ENCODE data around the gene KDM5A. TPM values are rescaled to one million over a fixed set of nuclear protein-coding genes. Genes with fewer than 3 reads are reported as not detected.

The KDM5A gene
- total and polyA plus RNA-seq, 5 experiments from 2014 or later, result 43.6 to 126 (median 60.1) TPM

- Mint-ChIP-seq H3K27ac (peak overlapping the region in 3 of 10 donors; percentile 6 to 87 (median 40)), H3K9me3 (no peaks in the 10 kb centered on the region), H3K4me3 (no peak overlapping the region), H3K27me3 (no peaks in the 10 kb centered on the region), H3K36me3 (peaks cover 21 to 89% (median 42%) of the 10 kb centered on the region in 3 donors), H3K4me1 (peaks cover 12 to 22% (median 18%) of the 10 kb centered on the region in 4 donors)
- ATAC-seq (no peak), DNase-seq (no peak)
- POLR2A ChIA-PET, result interaction anchor here (0.6 kb wide), 1 partner anchor 1882 kb away, joined by 10 read pairs; no protein-coding TSS in a partner anchor
Observed at GRCh38 chr12:293199-293598, 95.9 kb downstream of the KDM5A start.

GRCh38 chr12:292186-292585 is 96.9 kb downstream of the KDM5A start:
- peaks cover 22 to 90% (median 48%) of the 10 kb centered on the region in 3 donors for H3K36me3 Mint-ChIP-seq
- DNase-seq (no peak), ATAC-seq (no peak)
- H3K9me3 Mint-ChIP-seq, result no peaks in the 10 kb centered on the region
- peak overlapping the region in 3 of 10 donors; percentile 3 to 29 (median 21) for H3K27ac Mint-ChIP-seq
- no peak overlapping the region for H3K4me3 Mint-ChIP-seq
- POLR2A ChIA-PET, result no interaction called here
- H3K27me3 Mint-ChIP-seq, result no peaks in the 10 kb centered on the region
- H3K4me1 Mint-ChIP-seq, result peaks cover 20 to 28% (median 21%) of the 10 kb centered on the region in 4 donors

- POLR2A ChIA-PET, result no interaction called here
Observed at GRCh38 chr12:291153-291723, 97.9 kb downstream of the KDM5A start.

GRCh38 chr12:288687-289086 is 100.4 kb downstream of the KDM5A start:
- Mint-ChIP-seq H3K4me1 (peaks cover 23 to 34% (median 27%) of the 10 kb centered on the region in 4 donors), H3K27me3 (no peaks in the 10 kb centered on the region), H3K27ac (peak overlapping the region in 1 of 10 donors; percentile 19), H3K9me3 (no peaks in the 10 kb centered on the region), H3K4me3 (no peak overlapping the region), H3K36me3 (peaks cover 28 to 88% (median 56%) of the 10 kb centered on the region in 3 donors)
- ATAC-seq, result no peak
- DNase-seq, result no peak
- POLR2A ChIA-PET, result no interaction called here

More at GRCh38 chr12:291153-291723, 97.9 kb downstream of the KDM5A start:
- Mint-ChIP-seq H3K4me1 (peaks cover 23 to 38% (median 28%) of the 10 kb centered on the region in 4 donors), H3K9me3 (no peaks in the 10 kb centered on the region), H3K4me3 (no peak overlapping the region), H3K36me3 (peaks cover 31 to 90% (median 53%) of the 10 kb centered on the region in 3 donors), H3K27ac (peak overlapping the region in 1 of 10 donors; percentile 42), H3K27me3 (no peaks in the 10 kb centered on the region)
- ATAC-seq (no peak), DNase-seq (no peak)

GRCh38 chr12:286531-287300 is 102.4 kb downstream of the KDM5A start:
- POLR2A ChIA-PET, result no interaction called here
- Mint-ChIP-seq H3K4me3 (no peak overlapping the region), H3K4me1 (peaks cover 18 to 26% (median 22%) of the 10 kb centered on the region in 4 donors), H3K27ac (peak overlapping the region in 3 of 10 donors; percentile 11 to 58 (median 37)), H3K9me3 (no peaks in the 10 kb centered on the region), H3K36me3 (peaks cover 24 to 85% (median 46%) of the 10 kb centered on the region in 3 donors), H3K27me3 (no peaks in the 10 kb centered on the region)
- DNase-seq (no peak), ATAC-seq (no peak)

- H3K36me3 Mint-ChIP-seq, result peaks cover 4 to 21% (median 5%) of the 10 kb centered on the region in 3 donors
- no peak for ATAC-seq
- DNase-seq, result no peak
- H3K27ac Mint-ChIP-seq, result no peak overlapping the region
- POLR2A ChIA-PET, result no interaction called here
- peaks cover 0 to 13% (median 5%) of the 10 kb centered on the region in 4 donors for H3K4me1 Mint-ChIP-seq
- H3K4me3 Mint-ChIP-seq, result no peak overlapping the region
- no peaks in the 10 kb centered on the region for H3K27me3 Mint-ChIP-seq
- no peaks in the 10 kb centered on the region for H3K9me3 Mint-ChIP-seq
Observed at GRCh38 chr12:278046-278445, 111.1 kb downstream of the KDM5A start.

GRCh38 chr12:275812-276211 is 113.3 kb downstream of the KDM5A start:
- H3K27ac Mint-ChIP-seq, result no peak overlapping the region
- no peaks in the 10 kb centered on the region for H3K27me3 Mint-ChIP-seq
- H3K36me3 Mint-ChIP-seq, result peaks cover 0 to 8% (median 3%) of the 10 kb centered on the region in 3 donors
- DNase-seq, result no peak
- no peak for ATAC-seq
- peaks cover 0 to 15% (median 5%) of the 10 kb centered on the region in 4 donors for H3K4me1 Mint-ChIP-seq
- H3K9me3 Mint-ChIP-seq, result no peaks in the 10 kb centered on the region
- H3K4me3 Mint-ChIP-seq, result no peak overlapping the region
- POLR2A ChIA-PET, result no interaction called here

- DNase-seq (no peak), ATAC-seq (no peak)
- H3K27ac Mint-ChIP-seq, result no peak overlapping the region
- no peaks in the 10 kb centered on the region for H3K9me3 Mint-ChIP-seq
- POLR2A ChIA-PET, result no interaction called here
- no peaks in the 10 kb centered on the region for H3K27me3 Mint-ChIP-seq
- H3K4me1 Mint-ChIP-seq, result peaks cover 0 to 13% (median 6%) of the 10 kb centered on the region in 4 donors
- H3K36me3 Mint-ChIP-seq, result peaks cover 0 to 2% (median 0%) of the 10 kb centered on the region in 3 donors
- H3K4me3 Mint-ChIP-seq, result no peak overlapping the region
Observed at GRCh38 chr12:273382-273781, 115.7 kb downstream of the KDM5A start.

GRCh38 chr12:272942-273341 is 116.2 kb downstream of the KDM5A start:
- Mint-ChIP-seq H3K27ac (peak overlapping the region in 1 of 10 donors; percentile 36), H3K36me3 (peaks cover 0 to 2% (median 0%) of the 10 kb centered on the region in 3 donors), H3K9me3 (no peaks in the 10 kb centered on the region), H3K4me1 (peaks cover 0 to 13% (median 6%) of the 10 kb centered on the region in 4 donors), H3K27me3 (no peaks in the 10 kb centered on the region), H3K4me3 (no peak overlapping the region)
- DNase-seq (no peak), ATAC-seq (no peak)
- POLR2A ChIA-PET, result no interaction called here

GRCh38 chr12:271161-271560 is 118.0 kb downstream of the KDM5A start:
- H3K4me1 Mint-ChIP-seq, result peaks cover 0 to 9% (median 2%) of the 10 kb centered on the region in 4 donors
- no peak for DNase-seq
- H3K9me3 Mint-ChIP-seq, result no peaks in the 10 kb centered on the region
- peak overlapping the region in 1 of 10 donors; percentile 34 for H3K27ac Mint-ChIP-seq
- H3K4me3 Mint-ChIP-seq, result peak overlapping the region in 1 of 10 donors; percentile 48
- H3K36me3 Mint-ChIP-seq, result peaks cover 0 to under 1% (median 0%) of the 10 kb centered on the region in 3 donors
- no peaks in the 10 kb centered on the region for H3K27me3 Mint-ChIP-seq
- POLR2A ChIA-PET, result no interaction called here
- ATAC-seq, result no peak

GRCh38 chr12:269191-269590 is 119.9 kb downstream of the KDM5A start:
- ATAC-seq, result no peak
- H3K27me3 Mint-ChIP-seq, result no peaks in the 10 kb centered on the region
- no peaks in the 10 kb centered on the region for H3K36me3 Mint-ChIP-seq
- H3K4me3 Mint-ChIP-seq, result no peak overlapping the region
- no peak for DNase-seq
- peaks cover 5 to 25% (median 17%) of the 10 kb centered on the region in 4 donors for H3K4me1 Mint-ChIP-seq
- peak overlapping the region in 1 of 10 donors; percentile 35 for H3K27ac Mint-ChIP-seq
- POLR2A ChIA-PET, result interaction anchor here (2.0 kb wide), 1 partner anchor 120 kb away, joined by 4 read pairs; the partner anchor contains the start of gene KDM5A
- H3K9me3 Mint-ChIP-seq, result peaks cover 0 to 3% (median 0%) of the 10 kb centered on the region in 9 donors

GRCh38 chr12:268483-268840 is 120.7 kb downstream of the KDM5A start:
- peak overlapping the region in 1 of 10 donors; percentile 35 for H3K27ac Mint-ChIP-seq
- peaks cover 0 to 3% (median 0%) of the 10 kb centered on the region in 9 donors for H3K9me3 Mint-ChIP-seq
- no peak overlapping the region for H3K4me3 Mint-ChIP-seq
- ATAC-seq (no peak), DNase-seq (no peak)
- no peaks in the 10 kb centered on the region for H3K27me3 Mint-ChIP-seq
- H3K36me3 Mint-ChIP-seq, result no peaks in the 10 kb centered on the region
- H3K4me1 Mint-ChIP-seq, result peaks cover 7 to 32% (median 24%) of the 10 kb centered on the region in 4 donors
- POLR2A ChIA-PET, result interaction anchor here (2.0 kb wide), 1 partner anchor 121 kb away, joined by 4 read pairs; the partner anchor contains the start of gene KDM5A
